HG02840 (cell line): Measurements from ENCODE around the gene LRRTM4.

Experiments used
- ATAC-seq: cut with Tn5 transposase; IDR thresholded peaks from one replicate; pipeline ENCODE4 v1.9.1; 2021; ENCODE audit warnings: mild to moderate bottlenecking, moderate library complexity, moderate number of reproducible peaks; ENCODE audit not compliant: unreplicated experiment, low FRiP score

The LRRTM4 gene

GRCh38 chr2:77479395-77479794 is 42.8 kb downstream of the LRRTM4 start:
- no peak for ATAC-seq

- ATAC-seq = no peak
Observed at GRCh38 chr2:77470096-77470495, 52.1 kb downstream of the LRRTM4 start.

GRCh38 chr2:77469106-77469505 is 53.1 kb downstream of the LRRTM4 start:
- no peak for ATAC-seq

- ATAC-seq = no peak
Observed at GRCh38 chr2:77459840-77460239, 62.3 kb downstream of the LRRTM4 start.

- ATAC-seq = no peak
Observed at GRCh38 chr2:77458216-77458615, 64.0 kb downstream of the LRRTM4 start.

GRCh38 chr2:77457665-77458064 is 64.5 kb downstream of the LRRTM4 start:
- no peak for ATAC-seq

- ATAC-seq = no peak
Observed at GRCh38 chr2:77443076-77443475, 79.1 kb downstream of the LRRTM4 start.

GRCh38 chr2:77434880-77435279 is 87.3 kb downstream of the LRRTM4 start:
- no peak for ATAC-seq

GRCh38 chr2:77428946-77429345 is 93.2 kb downstream of the LRRTM4 start:
- ATAC-seq = no peak

GRCh38 chr2:77421971-77422370 is 100.2 kb downstream of the LRRTM4 start:
- ATAC-seq = no peak

GRCh38 chr2:77418537-77418936 is 103.6 kb downstream of the LRRTM4 start:
- ATAC-seq = no peak

GRCh38 chr2:77404189-77404588 is 118.0 kb downstream of the LRRTM4 start:
- no peak for ATAC-seq

- no peak for ATAC-seq
Observed at GRCh38 chr2:77398970-77399600, 123.1 kb downstream of the LRRTM4 start.

- ATAC-seq = no peak
Observed at GRCh38 chr2:77397763-77398162, 124.4 kb downstream of the LRRTM4 start.

- ATAC-seq = no peak
Observed at GRCh38 chr2:77395011-77395410, 127.2 kb downstream of the LRRTM4 start.

GRCh38 chr2:77391119-77391518 is 131.1 kb downstream of the LRRTM4 start:
- no peak for ATAC-seq

GRCh38 chr2:77387324-77387723 is 134.9 kb downstream of the LRRTM4 start:
- ATAC-seq = no peak

GRCh38 chr2:77372636-77373035 is 149.5 kb downstream of the LRRTM4 start:
- ATAC-seq = no peak

GRCh38 chr2:77370511-77370910 is 151.7 kb downstream of the LRRTM4 start:
- ATAC-seq = no peak

GRCh38 chr2:77363277-77363676 is 158.9 kb downstream of the LRRTM4 start:
- ATAC-seq = no peak

- no peak for ATAC-seq
Observed at GRCh38 chr2:77348821-77349220, 173.4 kb downstream of the LRRTM4 start.

GRCh38 chr2:77336013-77336412 is 186.2 kb downstream of the LRRTM4 start:
- ATAC-seq = no peak
